Mesothelial cell of epicardium (in vitro differentiated cells): ENCODE results near the gene CRB2. TPM values are rescaled to one million over a fixed set of nuclear protein-coding genes. Genes with fewer than 3 reads are reported as not detected.
A peak's percentile ranks its signal among the peaks of the same experiment; 100 is the strongest.

Experiments used
- DNase-seq, 2 experiments: peaks; one replicate each; pipeline ENCODE4 v3.0.0; 2021; ENCODE audit warnings: low spot score in 2 of 2; ENCODE audit not compliant: unreplicated experiment in 2 of 2
- H3K27ac Mint-ChIP-seq: 2 replicates; pipeline ENCODE4 v1.8.0; 2021; ENCODE audit warnings: mixed read lengths
- H3K27me3 Mint-ChIP-seq: 2 replicates; pipeline ENCODE4 v1.8.0; 2021; ENCODE audit warnings: low read depth, mixed read lengths
- H3K36me3 Mint-ChIP-seq: 2 replicates; pipeline ENCODE4 v1.8.0; 2021; ENCODE audit warnings: mixed read lengths
- H3K4me1 Mint-ChIP-seq: 2 replicates; pipeline ENCODE4 v1.8.0; 2021; ENCODE audit warnings: mixed read lengths
- H3K4me3 Mint-ChIP-seq: 2 replicates; pipeline ENCODE4 v1.8.0; 2021; ENCODE audit warnings: mild to moderate bottlenecking, moderate library complexity, mixed read lengths
- H3K9me3 Mint-ChIP-seq: 2 replicates; pipeline ENCODE4 v1.8.0; 2021; ENCODE audit warnings: mixed read lengths
- CTCF ChIP-seq: fragments of 200-600 bp; sonication (generic); IDR thresholded peaks from one replicate; pipeline ENCODE4 v1.5.0; 2021; ENCODE audit warnings: antibody characterized with exemption; ENCODE audit not compliant: unreplicated experiment
- total RNA-seq: library from RNA; stranded (reverse); gene quantifications from 3 replicates; pipeline ENCODE4 v1.2.1, GENCODE V29; 2021

Gene CRB2
- total RNA-seq, 1 donor from 2014 or later: 41.0 TPM

- peaks cover 37% of the 10 kb centered on the region for H3K4me1 Mint-ChIP-seq
- no peaks in the 10 kb centered on the region for H3K36me3 Mint-ChIP-seq
- TF ChIP-seq CTCF: no peak
- H3K27ac Mint-ChIP-seq: peak overlapping the region; percentile 49
- H3K9me3 Mint-ChIP-seq: no peaks in the 10 kb centered on the region
- H3K4me3 Mint-ChIP-seq: no peak overlapping the region
- no peaks in the 10 kb centered on the region for H3K27me3 Mint-ChIP-seq
- no peak for DNase-seq
Observed at GRCh38 chr9:123319541-123320339, 36.3 kb upstream of the CRB2 start.

GRCh38 chr9:123320814-123321213, 35.2 kb upstream of the CRB2 start:
- no peak overlapping the region for H3K4me3 Mint-ChIP-seq
- no peak for DNase-seq
- H3K27ac Mint-ChIP-seq: no peak overlapping the region
- no peaks in the 10 kb centered on the region for H3K27me3 Mint-ChIP-seq
- no peaks in the 10 kb centered on the region for H3K9me3 Mint-ChIP-seq
- peaks cover 40% of the 10 kb centered on the region for H3K4me1 Mint-ChIP-seq
- no peak for TF ChIP-seq CTCF
- no peaks in the 10 kb centered on the region for H3K36me3 Mint-ChIP-seq

GRCh38 chr9:123321616-123322272, 34.3 kb upstream of the CRB2 start:
- H3K27ac Mint-ChIP-seq: no peak overlapping the region
- H3K36me3 Mint-ChIP-seq: no peaks in the 10 kb centered on the region
- DNase-seq: no peak
- TF ChIP-seq CTCF: no peak
- H3K9me3 Mint-ChIP-seq: no peaks in the 10 kb centered on the region
- H3K4me3 Mint-ChIP-seq: no peak overlapping the region
- H3K4me1 Mint-ChIP-seq: peaks cover 49% of the 10 kb centered on the region
- no peaks in the 10 kb centered on the region for H3K27me3 Mint-ChIP-seq

- no peak for DNase-seq
Observed at GRCh38 chr9:123322273-123323195, 33.5 kb upstream of the CRB2 start.

More at GRCh38 chr9:123322273-123323195, 33.5 kb upstream of the CRB2 start:
- Mint-ChIP-seq H3K27ac (peak overlapping the region; percentile 75), H3K27me3 (no peaks in the 10 kb centered on the region), H3K36me3 (no peaks in the 10 kb centered on the region), H3K9me3 (no peaks in the 10 kb centered on the region), H3K4me1 (peaks cover 53% of the 10 kb centered on the region), H3K4me3 (no peak overlapping the region)
- no peak for TF ChIP-seq CTCF
